ENCODE data around the gene PCDHB16. TPM values are rescaled to one million over a fixed set of nuclear protein-coding genes. Genes with fewer than 3 reads are reported as not detected.
"Not testable (repeated sequence)": the region's sequence is repeated elsewhere in the genome, so short reads cannot be mapped to it uniquely, and the experiment has no call there.

PCDHB16 gene
- total RNA-seq, 4 donors from 2014 or later, result 0.55 to 3.2 (median 1.9) TPM

DNA sequence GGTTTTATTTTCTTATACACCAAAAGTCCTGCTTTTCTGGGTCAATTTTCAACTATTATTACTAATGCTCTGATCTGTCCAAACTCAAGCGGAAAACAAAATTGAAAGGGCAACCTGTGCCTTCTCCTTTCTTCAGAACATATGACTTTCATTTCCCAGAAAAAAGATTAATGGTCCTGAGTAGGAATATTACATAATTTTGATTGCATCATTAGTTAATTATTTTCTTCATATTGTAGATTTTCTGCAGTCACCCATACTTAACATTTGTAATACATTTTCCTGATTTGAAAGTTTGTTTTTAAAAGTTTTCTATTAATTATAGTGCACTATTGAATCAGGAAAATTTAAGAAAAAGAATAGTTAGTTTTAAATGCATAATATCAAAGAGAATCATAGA lies 6.3 kb upstream of the PCDHB16 start:
- no peak for DNase-seq (ENCODE audit: low spot score in 2 of 2)
- WGBS, 2 donors, result 51 to 67% methylated on average over 1 of the region's 1 CpG
- TF ChIP-seq POLR2A (IDR thresholded peaks at IDR 0.05), result no peak
- TF ChIP-seq, protein P1, sequence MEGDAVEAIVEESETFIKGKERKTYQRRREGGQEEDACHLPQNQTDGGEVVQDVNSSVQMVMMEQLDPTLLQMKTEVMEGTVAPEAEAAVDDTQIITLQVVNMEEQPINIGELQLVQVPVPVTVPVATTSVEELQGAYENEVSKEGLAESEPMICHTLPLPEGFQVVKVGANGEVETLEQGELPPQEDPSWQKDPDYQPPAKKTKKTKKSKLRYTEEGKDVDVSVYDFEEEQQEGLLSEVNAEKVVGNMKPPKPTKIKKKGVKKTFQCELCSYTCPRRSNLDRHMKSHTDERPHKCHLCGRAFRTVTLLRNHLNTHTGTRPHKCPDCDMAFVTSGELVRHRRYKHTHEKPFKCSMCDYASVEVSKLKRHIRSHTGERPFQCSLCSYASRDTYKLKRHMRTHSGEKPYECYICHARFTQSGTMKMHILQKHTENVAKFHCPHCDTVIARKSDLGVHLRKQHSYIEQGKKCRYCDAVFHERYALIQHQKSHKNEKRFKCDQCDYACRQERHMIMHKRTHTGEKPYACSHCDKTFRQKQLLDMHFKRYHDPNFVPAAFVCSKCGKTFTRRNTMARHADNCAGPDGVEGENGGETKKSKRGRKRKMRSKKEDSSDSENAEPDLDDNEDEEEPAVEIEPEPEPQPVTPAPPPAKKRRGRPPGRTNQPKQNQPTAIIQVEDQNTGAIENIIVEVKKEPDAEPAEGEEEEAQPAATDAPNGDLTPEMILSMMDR (IDR thresholded peaks at IDR 0.05), result no peak
- intact Hi-C loops (cut with DNase I; ENCODE audit: low total_unique reads), result no loop called here
- no peak overlapping the region for H3K4me3 ChIP-seq (ENCODE audit: low read depth, poor library complexity, severe bottlenecking)

DNA sequence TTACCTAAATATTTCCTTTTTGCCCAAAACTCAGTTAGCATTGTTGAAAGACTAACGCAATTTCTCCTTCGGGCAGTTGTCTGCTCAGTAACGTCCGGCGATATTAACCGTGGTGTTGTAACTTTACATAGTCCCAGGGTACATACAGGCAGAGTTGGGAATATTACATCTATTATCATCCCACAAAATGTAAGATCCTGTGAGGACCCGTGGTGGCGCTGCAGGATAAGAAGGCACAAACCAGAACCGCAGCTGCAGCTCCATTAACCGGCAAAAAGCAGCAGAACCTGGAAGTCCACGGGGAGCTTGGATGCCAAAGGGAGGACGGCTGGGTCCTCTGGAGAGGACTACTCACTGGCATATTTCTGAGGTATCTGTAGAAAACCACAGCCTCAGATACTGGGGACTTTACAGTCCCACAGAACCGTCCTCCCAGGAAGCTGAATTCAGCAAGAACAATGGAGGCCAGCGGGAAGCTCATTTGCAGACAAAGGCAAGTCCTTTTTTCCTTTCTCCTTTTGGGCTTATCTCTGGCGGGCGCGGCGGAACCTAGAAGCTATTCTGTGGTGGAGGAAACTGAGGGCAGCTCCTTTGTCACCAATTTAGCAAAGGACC lies 4.5 kb upstream of the PCDHB16 start, which contains the start of gene PCDHB8:
TSS of gene PCDHB8 (plus strand) at position 214 of the 615 bp plus-strand sequence. CDS start at position 459, 245 bp downstream.
- 32 to 35% methylated on average over 14 to 18 of the region's 18 CpGs for WGBS, 2 donors
- intact Hi-C loops (cut with DNase I; ENCODE audit: low total_unique reads); DNase-seq (ENCODE audit: low spot score in 2 of 2); H3K4me3 ChIP-seq (ENCODE audit: low read depth, poor library complexity, severe bottlenecking): not testable (repeated sequence)

DNA sequence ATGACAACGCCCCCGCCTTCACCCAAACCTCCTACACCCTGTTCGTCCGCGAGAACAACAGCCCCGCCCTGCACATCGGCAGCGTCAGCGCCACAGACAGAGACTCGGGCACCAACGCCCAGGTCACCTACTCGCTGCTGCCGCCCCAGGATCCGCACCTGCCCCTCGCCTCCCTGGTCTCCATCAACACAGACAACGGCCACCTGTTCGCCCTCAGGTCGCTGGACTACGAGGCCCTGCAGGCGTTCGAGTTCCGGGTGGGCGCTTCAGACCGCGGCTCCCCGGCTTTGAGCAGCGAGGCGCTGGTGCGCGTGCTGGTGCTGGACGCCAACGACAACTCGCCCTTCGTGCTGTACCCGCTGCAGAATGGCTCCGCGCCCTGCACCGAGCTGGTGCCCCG lies 2.8 kb upstream of the PCDHB16 start:
- H3K4me3 ChIP-seq (ENCODE audit: low read depth, poor library complexity, severe bottlenecking); DNase-seq (ENCODE audit: low spot score in 2 of 2); intact Hi-C loops (cut with DNase I; ENCODE audit: low total_unique reads): not testable (repeated sequence)
- 38 to 43% methylated on average over 30 to 35 of the region's 39 CpGs for WGBS, 2 donors

DNA sequence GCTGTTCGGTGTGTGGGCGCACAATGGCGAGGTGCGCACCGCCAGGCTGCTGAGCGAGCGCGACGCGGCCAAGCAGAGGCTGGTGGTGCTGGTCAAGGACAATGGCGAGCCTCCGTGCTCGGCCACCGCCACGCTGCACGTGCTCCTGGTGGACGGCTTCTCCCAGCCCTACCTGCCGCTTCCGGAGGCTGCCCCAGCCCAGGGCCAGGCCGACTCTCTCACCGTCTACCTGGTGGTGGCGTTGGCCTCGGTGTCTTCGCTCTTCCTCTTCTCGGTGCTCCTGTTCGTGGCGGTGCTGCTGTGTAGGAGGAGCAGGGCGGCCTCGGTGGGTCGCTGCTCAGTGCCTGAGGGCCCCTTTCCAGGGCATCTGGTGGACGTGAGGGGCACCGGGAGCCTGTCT lies 2.3 kb upstream of the PCDHB16 start:
- H3K4me3 ChIP-seq (ENCODE audit: low read depth, poor library complexity, severe bottlenecking); intact Hi-C loops (cut with DNase I; ENCODE audit: low total_unique reads); DNase-seq (ENCODE audit: low spot score in 2 of 2): not testable (repeated sequence)
- 33 to 50% methylated on average over 20 to 27 of the region's 32 CpGs for WGBS, 2 donors

DNA sequence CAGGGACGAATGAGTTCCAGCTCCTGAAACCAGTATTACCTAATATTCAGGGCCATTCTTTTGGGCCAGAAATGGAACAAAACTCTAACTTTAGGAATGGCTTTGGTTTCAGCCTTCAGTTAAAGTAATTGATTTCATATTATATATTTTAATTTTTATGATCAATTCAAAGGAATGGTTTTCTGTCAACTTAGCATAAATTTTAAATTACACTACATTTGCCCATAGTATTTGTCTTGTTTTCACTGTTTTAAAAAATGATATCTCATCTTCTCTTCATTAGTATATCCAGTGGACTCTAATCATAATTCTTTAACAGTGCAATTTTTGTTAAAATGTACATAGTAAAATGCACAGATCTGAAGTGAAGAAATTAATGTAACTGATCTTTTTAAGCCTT lies 1.9 kb upstream of the PCDHB16 start:
- no peak for DNase-seq (ENCODE audit: low spot score in 2 of 2)
- 39 to 67% methylated on average over 1 of the region's 1 CpG for WGBS, 2 donors
- H3K4me3 ChIP-seq (ENCODE audit: low read depth, poor library complexity, severe bottlenecking), result no peak overlapping the region
- intact Hi-C loops (cut with DNase I; ENCODE audit: low total_unique reads), result no loop called here
- TF ChIP-seq, protein P1 (IDR thresholded peaks at IDR 0.05), result no peak
- no peak for TF ChIP-seq POLR2A (IDR thresholded peaks at IDR 0.05)

DNA sequence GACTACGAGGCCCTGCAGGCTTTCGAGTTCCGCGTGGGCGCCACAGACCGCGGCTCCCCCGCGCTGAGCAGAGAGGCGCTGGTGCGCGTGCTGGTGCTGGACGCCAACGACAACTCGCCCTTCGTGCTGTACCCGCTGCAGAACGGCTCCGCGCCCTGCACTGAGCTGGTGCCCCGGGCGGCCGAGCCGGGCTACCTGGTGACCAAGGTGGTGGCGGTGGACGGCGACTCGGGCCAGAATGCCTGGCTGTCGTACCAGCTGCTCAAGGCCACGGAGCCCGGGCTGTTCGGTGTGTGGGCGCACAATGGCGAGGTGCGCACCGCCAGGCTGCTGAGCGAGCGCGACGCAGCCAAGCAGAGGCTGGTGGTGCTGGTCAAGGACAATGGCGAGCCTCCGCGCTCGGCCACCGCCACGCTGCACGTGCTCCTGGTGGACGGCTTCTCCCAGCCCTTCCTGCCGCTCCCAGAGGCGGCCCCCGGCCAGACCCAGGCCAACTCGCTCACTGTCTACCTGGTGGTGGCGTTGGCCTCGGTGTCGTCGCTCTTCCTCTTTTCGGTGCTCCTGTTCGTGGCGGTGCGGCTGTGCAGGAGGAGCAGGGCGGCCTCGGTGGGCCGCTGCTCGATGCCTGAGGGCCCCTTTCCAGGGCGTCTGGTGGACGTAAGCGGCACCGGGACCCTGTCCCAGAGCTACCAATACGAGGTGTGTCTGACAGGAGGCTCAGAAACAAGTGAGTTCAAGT lies 2.1 kb downstream of the PCDHB16 start:
- DNase-seq (ENCODE audit: low spot score in 2 of 2); H3K4me3 ChIP-seq (ENCODE audit: low read depth, poor library complexity, severe bottlenecking): not testable (repeated sequence)
- 20 to 40% methylated on average over 3 to 12 of the region's 69 CpGs for WGBS, 2 donors

DNA sequence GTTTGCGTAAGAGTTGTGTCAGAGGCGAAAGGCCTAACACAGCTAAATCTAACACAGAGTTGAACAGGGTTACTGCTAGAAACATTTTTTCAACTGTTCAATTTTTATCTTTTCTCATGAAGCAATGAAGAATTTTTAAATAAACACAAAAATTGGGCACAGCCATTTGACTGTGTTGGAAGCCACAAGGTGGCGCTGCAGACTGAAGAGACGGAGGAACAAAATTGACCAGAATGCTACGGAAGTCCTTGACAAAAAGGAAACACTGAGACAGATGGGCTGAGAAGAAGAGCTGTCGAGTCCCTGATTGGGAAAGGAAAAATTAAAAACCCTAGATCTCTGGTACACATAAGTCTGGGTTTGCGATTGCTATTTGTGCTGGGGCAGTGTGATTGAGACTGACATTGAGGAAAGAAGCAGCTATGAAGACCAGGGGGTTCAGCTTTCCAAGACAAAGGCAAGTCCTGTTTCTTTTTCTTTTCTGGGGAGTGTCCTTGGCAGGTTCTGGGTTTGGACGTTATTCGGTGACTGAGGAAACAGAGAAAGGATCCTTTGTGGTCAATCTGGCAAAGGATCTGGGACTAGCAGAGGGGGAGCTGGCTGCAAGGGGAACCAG lies 4.8 kb downstream of the PCDHB16 start, which contains the start of gene PCDHB9:
TSS of gene PCDHB9 (plus strand) at position 265 of the 616 bp plus-strand sequence. CDS start at position 423, 158 bp downstream.
- DNase-seq (ENCODE audit: low spot score in 2 of 2), result no peak
- TF ChIP-seq, protein P1 (IDR thresholded peaks at IDR 0.05), result no peak
- TF ChIP-seq POLR2A (IDR thresholded peaks at IDR 0.05), result no peak
- intact Hi-C loops (cut with DNase I; ENCODE audit: low total_unique reads), result no loop called here
- WGBS, 2 donors, result 18 to 24% methylated on average over 9 of the region's 9 CpGs
- H3K4me3 ChIP-seq (ENCODE audit: low read depth, poor library complexity, severe bottlenecking), result no peak within 1 kb of the TSS

More for the DNA sequence above, 2.1 kb downstream of the PCDHB16 start:
- intact Hi-C loops (cut with DNase I; ENCODE audit: low total_unique reads), result not testable (repeated sequence)

DNA sequence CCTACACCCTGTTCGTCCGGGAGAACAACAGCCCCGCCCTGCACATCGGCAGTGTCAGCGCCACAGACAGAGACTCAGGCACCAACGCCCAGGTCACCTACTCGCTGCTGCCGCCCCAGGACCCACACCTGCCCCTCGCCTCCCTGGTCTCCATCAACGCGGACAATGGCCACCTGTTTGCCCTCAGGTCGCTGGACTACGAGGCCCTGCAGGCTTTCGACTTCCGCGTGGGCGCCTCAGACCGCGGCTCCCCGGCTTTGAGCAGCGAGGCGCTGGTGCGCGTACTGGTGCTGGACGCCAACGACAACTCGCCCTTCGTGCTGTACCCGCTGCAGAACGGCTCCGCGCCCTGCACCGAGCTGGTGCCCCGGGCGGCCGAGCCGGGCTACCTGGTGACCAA lies 6.5 kb downstream of the PCDHB16 start:
- WGBS, 2 donors, result 28 to 36% methylated on average over 8 to 24 of the region's 37 CpGs
- intact Hi-C loops (cut with DNase I; ENCODE audit: low total_unique reads); DNase-seq (ENCODE audit: low spot score in 2 of 2); H3K4me3 ChIP-seq (ENCODE audit: low read depth, poor library complexity, severe bottlenecking): not testable (repeated sequence)

DNA sequence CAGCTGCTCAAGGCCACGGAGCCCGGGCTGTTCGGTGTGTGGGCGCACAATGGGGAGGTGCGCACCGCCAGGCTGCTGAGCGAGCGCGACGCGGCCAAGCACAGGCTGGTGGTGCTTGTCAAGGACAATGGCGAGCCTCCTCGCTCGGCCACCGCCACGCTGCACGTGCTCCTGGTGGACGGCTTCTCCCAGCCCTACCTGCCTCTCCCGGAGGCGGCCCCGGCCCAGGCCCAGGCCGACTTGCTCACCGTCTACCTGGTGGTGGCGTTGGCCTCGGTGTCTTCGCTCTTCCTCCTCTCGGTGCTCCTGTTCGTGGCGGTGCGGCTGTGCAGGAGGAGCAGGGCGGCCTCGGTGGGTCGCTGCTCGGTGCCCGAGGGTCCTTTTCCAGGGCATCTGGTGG lies 6.9 kb downstream of the PCDHB16 start:
- WGBS, 2 donors, result 45% methylated on average over 18 of the region's 35 CpGs; no CpG with 5 or more reads in 1 of the 2 donors
- H3K4me3 ChIP-seq (ENCODE audit: low read depth, poor library complexity, severe bottlenecking); DNase-seq (ENCODE audit: low spot score in 2 of 2); intact Hi-C loops (cut with DNase I; ENCODE audit: low total_unique reads): not testable (repeated sequence)
